SIG-M5 (cell line): Measurements from ENCODE around the gene CYRIA.

Experiments
- DNase-seq: peaks from one replicate; lab custom pipeline; 2025; lab: John Stamatoyannopoulos, UW

The CYRIA gene

GRCh38 chr2:16629770-16630169, 35.9 kb downstream of the CYRIA start:
- DNase-seq = no peak

- no peak for DNase-seq
Measured at GRCh38 chr2:16629044-16629443, 36.6 kb downstream of the CYRIA start.

GRCh38 chr2:16628314-16628713, 37.3 kb downstream of the CYRIA start:
- no peak for DNase-seq

GRCh38 chr2:16626997-16627605, 38.5 kb downstream of the CYRIA start:
- no peak for DNase-seq

GRCh38 chr2:16626497-16626896, 39.1 kb downstream of the CYRIA start:
- DNase-seq = no peak

GRCh38 chr2:16625759-16626158, 39.9 kb downstream of the CYRIA start:
- DNase-seq = no peak

- DNase-seq = peak; percentile 75
Measured at GRCh38 chr2:16625201-16625729, 40.4 kb downstream of the CYRIA start.

- no peak for DNase-seq
Measured at GRCh38 chr2:16624436-16624780, 41.2 kb downstream of the CYRIA start.

- DNase-seq = no peak
Measured at GRCh38 chr2:16623564-16624435, 41.8 kb downstream of the CYRIA start.

GRCh38 chr2:16623031-16623430, 42.6 kb downstream of the CYRIA start:
- no peak for DNase-seq

GRCh38 chr2:16622399-16622968, 43.1 kb downstream of the CYRIA start:
- DNase-seq = no peak

- no peak for DNase-seq
Measured at GRCh38 chr2:16621316-16621715, 44.3 kb downstream of the CYRIA start.

GRCh38 chr2:16620590-16620989, 45.0 kb downstream of the CYRIA start:
- DNase-seq = no peak

- DNase-seq = no peak
Measured at GRCh38 chr2:16619576-16620245, 45.9 kb downstream of the CYRIA start.

- DNase-seq = no peak
Measured at GRCh38 chr2:16617282-16618266, 48.1 kb downstream of the CYRIA start.
